8988T (cell line): ENCODE measurements around the gene CLEC18B.
"Not testable (repeated sequence)": the region's sequence is repeated elsewhere in the genome, so short reads cannot be mapped to it uniquely, and the experiment has no call there.

Source experiments
- DNase-seq: peaks from one replicate; pipeline ENCODE4 v3.0.0; 2011

CLEC18B gene

DNA sequence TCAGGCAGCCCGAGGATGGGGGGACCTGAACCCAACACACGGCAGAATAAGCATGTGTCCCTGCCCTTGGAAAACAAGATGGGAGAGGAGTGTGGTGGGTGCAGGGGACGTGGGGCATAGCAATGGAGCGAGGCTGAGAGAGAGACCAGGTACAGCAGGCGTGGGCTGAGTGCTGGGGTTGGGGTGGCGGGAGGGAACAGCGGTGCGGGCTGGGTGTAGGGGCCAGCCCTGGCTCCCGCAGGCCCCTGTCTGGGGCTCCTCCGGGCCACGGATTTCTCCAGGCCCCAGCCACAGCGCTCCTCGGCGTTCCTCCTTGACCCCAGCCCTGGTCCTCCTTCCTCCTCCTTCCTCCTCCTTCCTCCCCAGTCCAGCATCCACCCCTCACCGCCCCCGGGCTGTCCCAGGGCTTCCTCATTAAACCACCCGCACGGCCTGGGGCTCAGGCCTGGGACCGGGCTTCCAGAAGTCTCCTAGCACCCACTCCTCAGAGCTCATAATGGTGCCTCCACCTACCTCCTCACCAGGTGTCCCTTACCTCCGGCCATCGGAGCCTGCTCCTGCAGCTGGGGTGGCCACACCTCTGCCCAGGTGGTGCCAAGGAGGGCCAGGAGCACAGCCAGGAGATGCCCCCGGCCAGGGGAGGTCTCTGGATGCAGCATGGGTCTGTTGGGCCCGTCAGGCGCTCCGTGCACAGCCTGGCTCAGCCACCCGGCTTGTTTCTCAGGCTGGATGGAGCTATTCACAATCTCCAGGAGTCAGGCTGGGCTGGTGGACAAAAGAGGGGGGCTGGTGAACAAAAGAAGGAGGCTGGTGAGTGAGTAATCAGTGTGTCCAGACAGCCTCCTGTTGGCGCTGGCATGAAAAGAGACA, at the start of gene CLEC18B:
TSS of gene CLEC18B (minus strand) at position 867 of the 870 bp plus-strand sequence. CDS start at position 659, 208 bp downstream.
- DNase-seq = not testable (repeated sequence)

DNA sequence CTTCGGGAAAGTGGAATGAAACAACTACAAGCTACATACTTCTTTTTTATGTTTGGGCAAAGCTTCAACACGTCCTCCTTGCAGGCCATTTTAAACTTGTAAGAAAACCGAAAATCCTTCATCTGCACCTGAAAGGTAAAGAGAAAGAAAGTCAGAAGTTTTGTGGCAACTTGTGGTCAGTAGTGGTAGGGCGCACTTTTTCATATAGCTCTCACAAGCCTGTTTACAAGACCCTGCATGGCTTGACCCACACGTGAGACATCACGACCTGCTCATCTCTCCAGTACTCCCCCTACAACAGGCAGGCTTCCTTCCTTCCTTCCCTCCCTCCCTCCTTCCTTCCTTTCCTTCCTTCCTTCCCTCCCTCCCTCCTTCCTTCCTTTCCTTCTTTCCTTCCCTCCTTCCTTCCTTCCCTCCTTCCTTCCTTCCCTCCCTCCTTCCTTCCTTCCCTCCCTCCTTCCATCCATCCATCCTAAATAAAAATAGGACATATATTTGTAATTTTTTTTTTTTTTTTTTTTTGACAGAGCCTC, 48.7 kb upstream of the CLEC18B start:
- no peak for DNase-seq

DNA sequence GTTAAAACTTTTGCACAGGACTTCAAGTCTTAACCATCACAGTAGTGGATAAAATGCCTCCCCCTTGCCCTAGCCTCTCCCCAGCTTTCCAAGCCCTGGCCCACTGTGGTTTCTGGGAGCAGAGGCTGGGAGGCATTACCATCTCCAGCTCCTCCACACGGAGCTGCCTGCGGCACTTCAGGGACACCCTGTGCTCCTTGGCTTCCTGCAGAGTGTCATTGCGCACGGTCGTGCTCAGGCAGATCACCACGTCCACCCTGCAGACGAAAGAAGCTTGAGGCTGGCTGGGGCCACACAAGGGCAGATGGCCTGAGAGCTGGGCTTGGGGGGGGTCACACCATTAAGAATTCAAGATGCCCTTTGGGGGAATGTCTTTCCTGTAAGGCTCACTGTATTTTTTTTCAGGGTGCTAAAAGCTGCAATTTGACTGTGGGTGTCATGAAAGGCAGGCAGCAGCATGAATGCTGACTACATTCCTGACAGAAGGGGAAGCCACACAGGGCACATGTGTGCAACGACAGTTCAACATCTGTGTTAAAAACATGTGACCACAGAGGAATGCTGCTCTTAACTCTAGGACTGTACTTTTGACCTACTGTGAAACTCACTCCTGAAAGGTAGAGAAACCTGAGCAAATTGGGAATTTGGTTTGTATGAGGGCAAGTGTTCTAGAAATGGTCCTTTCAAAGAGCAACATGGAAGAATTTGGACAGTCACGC, 47.7 kb upstream of the CLEC18B start:
- no peak for DNase-seq

DNA sequence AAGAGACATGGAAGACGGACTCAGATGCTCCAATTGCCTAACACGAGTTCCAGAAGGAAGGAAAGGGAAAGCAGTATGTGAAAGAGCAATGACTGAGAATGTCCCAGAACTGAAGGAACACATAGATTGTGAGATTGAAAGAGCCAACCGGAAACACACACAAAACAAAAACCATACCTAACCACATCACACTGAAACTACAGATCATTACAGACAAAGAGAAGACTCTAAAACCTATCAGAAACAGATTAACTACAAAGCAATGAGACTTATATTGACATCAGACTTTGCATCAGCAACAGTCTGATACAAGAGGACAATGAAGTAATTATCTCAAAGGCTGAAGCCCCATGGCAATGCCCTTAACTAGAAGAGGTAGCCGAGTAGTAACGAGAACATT, 45.6 kb upstream of the CLEC18B start:
- no peak for DNase-seq

- no peak for DNase-seq
Observed at GRCh38 chr16:74465851-74466685, 44.8 kb upstream of the CLEC18B start.

GRCh38 chr16:74465281-74465680, 44.0 kb upstream of the CLEC18B start:
- DNase-seq = no peak

- DNase-seq = no peak
Observed at GRCh38 chr16:74463888-74464287, 42.6 kb upstream of the CLEC18B start.

- DNase-seq = no peak
Observed at GRCh38 chr16:74462361-74462760, 41.1 kb upstream of the CLEC18B start.

DNA sequence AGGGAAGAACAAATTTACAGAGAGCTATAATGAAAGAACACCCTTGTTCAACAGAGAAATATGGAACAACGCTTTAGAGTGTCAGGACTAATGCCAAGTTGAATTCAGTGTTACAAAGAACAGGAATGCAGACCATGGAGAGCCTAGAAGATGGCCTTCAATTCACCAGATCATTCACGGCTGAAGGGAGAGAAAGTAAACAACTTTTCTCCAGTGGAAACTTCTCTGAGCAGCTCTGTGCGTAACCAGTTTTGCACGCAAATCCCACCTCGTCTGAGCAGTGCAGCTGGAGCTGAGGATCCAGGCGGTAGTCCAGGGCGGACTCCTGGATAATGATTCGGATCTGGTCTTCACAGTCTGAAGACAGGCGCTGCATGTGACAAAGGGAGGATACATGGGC, 40.5 kb upstream of the CLEC18B start:
- no peak for DNase-seq

GRCh38 chr16:74460542-74460941, 39.3 kb upstream of the CLEC18B start:
- DNase-seq = no peak

GRCh38 chr16:74456290-74456625, 35.0 kb upstream of the CLEC18B start:
- no peak for DNase-seq

- no peak for DNase-seq
Observed at GRCh38 chr16:74455619-74456289, 34.5 kb upstream of the CLEC18B start.

DNA sequence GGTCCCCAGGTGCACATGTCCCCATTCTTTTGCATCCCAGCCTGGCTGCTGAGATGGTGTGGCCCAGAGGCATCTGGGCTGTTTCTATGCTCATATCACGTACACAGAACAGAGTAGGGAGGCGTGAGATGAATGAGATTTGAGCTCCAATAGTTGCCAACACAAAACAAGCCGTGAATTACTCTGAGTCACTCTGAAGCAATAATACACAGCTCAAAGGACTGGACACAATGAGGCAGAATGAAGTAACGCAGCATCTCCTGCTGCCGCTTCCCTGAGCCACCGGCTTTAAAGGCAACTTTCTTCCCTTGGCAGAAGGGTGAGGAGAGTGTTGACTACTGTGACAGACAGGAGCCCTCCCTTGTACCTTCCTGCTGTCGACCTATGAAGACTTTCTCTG, 33.9 kb upstream of the CLEC18B start:
- DNase-seq = no peak

DNA sequence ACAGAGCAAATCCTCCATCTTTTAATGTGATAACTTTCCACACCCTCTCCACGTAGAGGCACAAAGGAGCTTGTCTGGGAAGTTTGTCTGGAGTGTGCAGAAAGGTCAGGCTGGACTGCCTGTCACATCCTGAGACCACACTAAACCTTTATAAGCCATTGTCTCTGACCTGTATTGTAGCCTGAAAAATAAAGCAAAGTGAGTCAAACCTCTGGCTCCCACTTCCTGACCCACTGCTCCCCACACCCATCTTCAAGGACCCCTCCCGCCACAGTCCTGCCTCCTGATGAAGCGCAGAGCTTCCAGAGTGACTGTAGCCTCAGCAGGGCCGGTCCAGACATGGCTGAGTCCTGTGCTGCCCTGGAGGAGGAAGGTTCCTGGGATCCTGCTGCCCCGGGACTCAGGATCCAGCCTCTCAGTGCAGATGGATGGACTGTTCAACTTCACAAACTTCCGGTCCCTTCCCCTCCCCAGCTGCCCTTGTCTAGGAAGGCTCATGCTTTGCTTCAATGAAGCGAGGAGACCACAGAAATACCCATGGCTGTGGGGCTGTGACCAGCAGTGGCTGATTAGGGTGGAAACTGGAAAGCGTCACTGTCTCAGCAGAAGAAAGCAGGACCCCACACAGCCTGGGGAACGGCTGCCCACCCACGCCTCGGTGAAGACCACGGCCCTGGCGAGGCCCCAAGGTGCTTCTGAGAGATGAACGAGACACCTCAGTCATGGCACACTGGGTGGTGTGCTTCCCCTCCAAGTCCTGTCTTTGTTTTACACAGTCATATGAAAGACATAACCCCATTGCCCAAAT, 30.9 kb upstream of the CLEC18B start:
- DNase-seq = no peak

- no peak for DNase-seq
Observed at GRCh38 chr16:74450967-74451760, 29.9 kb upstream of the CLEC18B start.

GRCh38 chr16:74450236-74450635, 29.0 kb upstream of the CLEC18B start:
- no peak for DNase-seq

GRCh38 chr16:74449470-74449869, 28.2 kb upstream of the CLEC18B start:
- no peak for DNase-seq

DNA sequence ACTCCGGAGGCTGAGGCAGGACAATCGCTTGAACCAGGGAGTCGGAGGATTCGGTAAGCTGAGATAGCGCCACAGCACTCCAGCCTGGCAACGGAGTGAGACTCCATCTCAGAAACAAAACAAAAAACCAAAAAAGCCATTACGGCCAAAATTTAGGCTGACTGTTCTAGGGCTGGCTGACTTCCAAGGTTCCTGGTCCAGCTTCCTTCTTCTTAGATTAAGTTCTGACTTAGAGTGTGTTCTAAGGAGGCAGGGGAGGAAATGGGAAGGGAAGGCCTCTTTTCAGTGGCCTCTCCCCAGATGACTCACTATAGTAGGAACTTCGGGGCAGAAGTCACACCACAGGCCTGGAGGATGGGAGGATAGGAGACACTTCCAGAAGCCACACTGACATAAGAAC, 27.7 kb upstream of the CLEC18B start:
- peak; percentile 59 for DNase-seq

- DNase-seq = no peak
Observed at GRCh38 chr16:74447578-74447977, 26.3 kb upstream of the CLEC18B start.

GRCh38 chr16:74446866-74447265, 25.6 kb upstream of the CLEC18B start:
- DNase-seq = no peak
